ENCODE results near the gene TCERG1L.

The TCERG1L gene

GRCh38 chr10:131067690-131068089 lies 243.8 kb downstream of the TCERG1L start:
- CTCF ChIA-PET, result interaction anchor here (0.7 kb wide), 1 partner anchor 22 kb away, joined by 3 read pairs; no protein-coding TSS in a partner anchor
- Histone ChIP-seq H3K36me3 (ENCODE audit: control insufficient read depth in 4 of 4, insufficient read depth in 4 of 4, low read length in 3 of 4) (no peaks in the 10 kb centered on the region), H3K9me3 (ENCODE audit: control extremely low read depth in 1 of 5, control insufficient read depth in 4 of 5, insufficient read depth in 2 of 5, low read depth in 1 of 5, low read length in 4 of 5) (no peaks in the 10 kb centered on the region), H3K4me3 (ENCODE audit: control insufficient read depth in 1 of 7, extremely low read depth in 1 of 7, insufficient read depth in 4 of 7, low read depth in 2 of 7, low read length in 6 of 7) (no peak overlapping the region), H3K27ac (ENCODE audit: insufficient read depth in 1 of 2, low read depth in 1 of 2, low read length in 2 of 2, poor library complexity in 1 of 2, severe bottlenecking in 2 of 2) (no peak overlapping the region), H3K27me3 (replicated peaks in 2 of 5; ENCODE audit: control insufficient read depth in 4 of 5, insufficient read depth in 5 of 5, low read length in 4 of 5) (peaks cover 0 to 5% (median 0%) of the 10 kb centered on the region in 5 experiments), H3K4me1 (ENCODE audit: control extremely low read depth in 1 of 4, control insufficient read depth in 4 of 4, insufficient read depth in 4 of 4, low read length in 3 of 4) (peaks cover 0 to 3% (median 0%) of the 10 kb centered on the region in 4 experiments)
- POLR2A ChIA-PET, result no interaction called here
- WGBS (ENCODE audit: insufficient coverage), result 83% methylated on average over 2 of the region's 4 CpGs
- no peak for DNase-seq

GRCh38 chr10:131065673-131066305 lies 245.7 kb downstream of the TCERG1L start:
- Histone ChIP-seq H3K36me3 (ENCODE audit: control insufficient read depth in 4 of 4, insufficient read depth in 4 of 4, low read length in 3 of 4) (no peaks in the 10 kb centered on the region), H3K4me3 (ENCODE audit: control insufficient read depth in 1 of 7, extremely low read depth in 1 of 7, insufficient read depth in 4 of 7, low read depth in 2 of 7, low read length in 6 of 7) (no peak overlapping the region), H3K4me1 (ENCODE audit: control extremely low read depth in 1 of 4, control insufficient read depth in 4 of 4, insufficient read depth in 4 of 4, low read length in 3 of 4) (peaks cover 0 to 3% (median 0%) of the 10 kb centered on the region in 4 experiments), H3K27me3 (replicated peaks in 2 of 5; ENCODE audit: control insufficient read depth in 4 of 5, insufficient read depth in 5 of 5, low read length in 4 of 5) (peaks cover 0 to 5% (median 0%) of the 10 kb centered on the region in 5 experiments), H3K27ac (ENCODE audit: insufficient read depth in 1 of 2, low read depth in 1 of 2, low read length in 2 of 2, poor library complexity in 1 of 2, severe bottlenecking in 2 of 2) (no peak overlapping the region), H3K9me3 (ENCODE audit: control extremely low read depth in 1 of 5, control insufficient read depth in 4 of 5, insufficient read depth in 2 of 5, low read depth in 1 of 5, low read length in 4 of 5) (no peaks in the 10 kb centered on the region)
- POLR2A ChIA-PET, result no interaction called here
- peak in 2 of 3 donors; percentile 14 to 20 for DNase-seq
- 52% methylated on average over 4 of the region's 5 CpGs for WGBS (ENCODE audit: insufficient coverage)
- CTCF ChIA-PET, result interaction anchor here (1.2 kb wide), 1 partner anchor 16 kb away, joined by 5 read pairs; no protein-coding TSS in a partner anchor

GRCh38 chr10:131063311-131063710 lies 248.2 kb downstream of the TCERG1L start:
- 100% methylated on average over 2 of the region's 2 CpGs for WGBS (ENCODE audit: insufficient coverage)
- ChIA-PET POLR2A (no interaction called here), CTCF (interaction anchor here (1.0 kb wide), 1 partner anchor 11 kb away, joined by 3 read pairs; no protein-coding TSS in a partner anchor)

GRCh38 chr10:131062621-131063260 lies 248.8 kb downstream of the TCERG1L start:
- 90% methylated on average over 9 of the region's 10 CpGs for WGBS (ENCODE audit: insufficient coverage)
- no peak overlapping the region for H3K27ac ChIP-seq (ENCODE audit: insufficient read depth in 1 of 2, low read depth in 1 of 2, low read length in 2 of 2, poor library complexity in 1 of 2, severe bottlenecking in 2 of 2)
- H3K4me3 ChIP-seq (ENCODE audit: control insufficient read depth in 1 of 7, extremely low read depth in 1 of 7, insufficient read depth in 4 of 7, low read depth in 2 of 7, low read length in 6 of 7), result no peak overlapping the region
- H3K27me3 ChIP-seq (replicated peaks in 2 of 5; ENCODE audit: control insufficient read depth in 4 of 5, insufficient read depth in 5 of 5, low read length in 4 of 5), result peaks cover 0 to 5% (median 0%) of the 10 kb centered on the region in 5 experiments
- POLR2A ChIA-PET, result no interaction called here
- H3K4me1 ChIP-seq (ENCODE audit: control extremely low read depth in 1 of 4, control insufficient read depth in 4 of 4, insufficient read depth in 4 of 4, low read length in 3 of 4), result no peaks in the 10 kb centered on the region
- CTCF ChIA-PET, result interaction anchor here (1.0 kb wide), 1 partner anchor 12 kb away, joined by 3 read pairs; no protein-coding TSS in a partner anchor
- DNase-seq, result no peak
- peaks cover 0 to 6% (median 0%) of the 10 kb centered on the region in 5 experiments for H3K9me3 ChIP-seq (ENCODE audit: control extremely low read depth in 1 of 5, control insufficient read depth in 4 of 5, insufficient read depth in 2 of 5, low read depth in 1 of 5, low read length in 4 of 5)
- H3K36me3 ChIP-seq (ENCODE audit: control insufficient read depth in 4 of 4, insufficient read depth in 4 of 4, low read length in 3 of 4), result no peaks in the 10 kb centered on the region

More at GRCh38 chr10:131063311-131063710, 248.2 kb downstream of the TCERG1L start:
- no peak overlapping the region for H3K27ac ChIP-seq (ENCODE audit: insufficient read depth in 1 of 2, low read depth in 1 of 2, low read length in 2 of 2, poor library complexity in 1 of 2, severe bottlenecking in 2 of 2)
- H3K4me1 ChIP-seq (ENCODE audit: control extremely low read depth in 1 of 4, control insufficient read depth in 4 of 4, insufficient read depth in 4 of 4, low read length in 3 of 4), result peaks cover 0 to under 1% (median 0%) of the 10 kb centered on the region in 4 experiments
- DNase-seq, result no peak
- no peak overlapping the region for H3K4me3 ChIP-seq (ENCODE audit: control insufficient read depth in 1 of 7, extremely low read depth in 1 of 7, insufficient read depth in 4 of 7, low read depth in 2 of 7, low read length in 6 of 7)
- H3K27me3 ChIP-seq (replicated peaks in 2 of 5; ENCODE audit: control insufficient read depth in 4 of 5, insufficient read depth in 5 of 5, low read length in 4 of 5), result peaks cover 0 to 5% (median 0%) of the 10 kb centered on the region in 5 experiments
- H3K9me3 ChIP-seq (ENCODE audit: control extremely low read depth in 1 of 5, control insufficient read depth in 4 of 5, insufficient read depth in 2 of 5, low read depth in 1 of 5, low read length in 4 of 5), result peaks cover 0 to 6% (median 0%) of the 10 kb centered on the region in 5 experiments
- H3K36me3 ChIP-seq (ENCODE audit: control insufficient read depth in 4 of 4, insufficient read depth in 4 of 4, low read length in 3 of 4), result no peaks in the 10 kb centered on the region

- Histone ChIP-seq H3K27ac (ENCODE audit: insufficient read depth in 1 of 2, low read depth in 1 of 2, low read length in 2 of 2, poor library complexity in 1 of 2, severe bottlenecking in 2 of 2) (no peak overlapping the region), H3K36me3 (ENCODE audit: control insufficient read depth in 4 of 4, insufficient read depth in 4 of 4, low read length in 3 of 4) (no peaks in the 10 kb centered on the region), H3K4me3 (ENCODE audit: control insufficient read depth in 1 of 7, extremely low read depth in 1 of 7, insufficient read depth in 4 of 7, low read depth in 2 of 7, low read length in 6 of 7) (no peak overlapping the region), H3K4me1 (ENCODE audit: control extremely low read depth in 1 of 4, control insufficient read depth in 4 of 4, insufficient read depth in 4 of 4, low read length in 3 of 4) (no peaks in the 10 kb centered on the region), H3K27me3 (replicated peaks in 2 of 5; ENCODE audit: control insufficient read depth in 4 of 5, insufficient read depth in 5 of 5, low read length in 4 of 5) (peaks cover 0 to 5% (median 0%) of the 10 kb centered on the region in 5 experiments), H3K9me3 (ENCODE audit: control extremely low read depth in 1 of 5, control insufficient read depth in 4 of 5, insufficient read depth in 2 of 5, low read depth in 1 of 5, low read length in 4 of 5) (peaks cover 0 to 6% (median 0%) of the 10 kb centered on the region in 5 experiments)
- 81% methylated on average over 5 of the region's 11 CpGs for WGBS (ENCODE audit: insufficient coverage)
- ChIA-PET CTCF (no interaction called here), POLR2A (interaction anchor here (0.5 kb wide), 1 partner anchor 17 kb away, joined by 3 read pairs; no protein-coding TSS in a partner anchor)
- DNase-seq, result no peak
Measured at GRCh38 chr10:131061216-131061615, 250.3 kb downstream of the TCERG1L start.

GRCh38 chr10:131059881-131060280 lies 251.6 kb downstream of the TCERG1L start:
- Histone ChIP-seq H3K4me1 (ENCODE audit: control extremely low read depth in 1 of 4, control insufficient read depth in 4 of 4, insufficient read depth in 4 of 4, low read length in 3 of 4) (no peaks in the 10 kb centered on the region), H3K27me3 (replicated peaks in 2 of 5; ENCODE audit: control insufficient read depth in 4 of 5, insufficient read depth in 5 of 5, low read length in 4 of 5) (peaks cover 0 to 3% (median 0%) of the 10 kb centered on the region in 5 experiments), H3K4me3 (ENCODE audit: control insufficient read depth in 1 of 7, extremely low read depth in 1 of 7, insufficient read depth in 4 of 7, low read depth in 2 of 7, low read length in 6 of 7) (no peak overlapping the region), H3K9me3 (ENCODE audit: control extremely low read depth in 1 of 5, control insufficient read depth in 4 of 5, insufficient read depth in 2 of 5, low read depth in 1 of 5, low read length in 4 of 5) (peaks cover 0 to 6% (median 0%) of the 10 kb centered on the region in 5 experiments), H3K27ac (ENCODE audit: insufficient read depth in 1 of 2, low read depth in 1 of 2, low read length in 2 of 2, poor library complexity in 1 of 2, severe bottlenecking in 2 of 2) (no peak overlapping the region), H3K36me3 (ENCODE audit: control insufficient read depth in 4 of 4, insufficient read depth in 4 of 4, low read length in 3 of 4) (no peaks in the 10 kb centered on the region)
- DNase-seq, result no peak
- 100% methylated on average over 2 of the region's 6 CpGs for WGBS (ENCODE audit: insufficient coverage)
- CTCF ChIA-PET, result no interaction called here
- POLR2A ChIA-PET, result no interaction called here

GRCh38 chr10:131058799-131059198 lies 252.7 kb downstream of the TCERG1L start:
- H3K36me3 ChIP-seq (ENCODE audit: control insufficient read depth in 4 of 4, insufficient read depth in 4 of 4, low read length in 3 of 4), result no peaks in the 10 kb centered on the region
- POLR2A ChIA-PET, result no interaction called here
- no peaks in the 10 kb centered on the region for H3K4me1 ChIP-seq (ENCODE audit: control extremely low read depth in 1 of 4, control insufficient read depth in 4 of 4, insufficient read depth in 4 of 4, low read length in 3 of 4)
- no peak for DNase-seq
- no peak overlapping the region for H3K27ac ChIP-seq (ENCODE audit: insufficient read depth in 1 of 2, low read depth in 1 of 2, low read length in 2 of 2, poor library complexity in 1 of 2, severe bottlenecking in 2 of 2)
- H3K9me3 ChIP-seq (ENCODE audit: control extremely low read depth in 1 of 5, control insufficient read depth in 4 of 5, insufficient read depth in 2 of 5, low read depth in 1 of 5, low read length in 4 of 5), result peaks cover 0 to 6% (median 0%) of the 10 kb centered on the region in 5 experiments
- 100% methylated on average over 2 of the region's 3 CpGs for WGBS (ENCODE audit: insufficient coverage)
- H3K27me3 ChIP-seq (replicated peaks in 2 of 5; ENCODE audit: control insufficient read depth in 4 of 5, insufficient read depth in 5 of 5, low read length in 4 of 5), result peaks cover 0 to 3% (median 0%) of the 10 kb centered on the region in 5 experiments
- no peak overlapping the region for H3K4me3 ChIP-seq (ENCODE audit: control insufficient read depth in 1 of 7, extremely low read depth in 1 of 7, insufficient read depth in 4 of 7, low read depth in 2 of 7, low read length in 6 of 7)
- CTCF ChIA-PET, result no interaction called here
